HG03103 (cell line): Measurements from ENCODE around the gene HNRNPH1.

Source experiments
- ATAC-seq: cut with Tn5 transposase; IDR thresholded peaks from one replicate; pipeline ENCODE4 v1.9.1; 2021; ENCODE audit warnings: low read depth; ENCODE audit not compliant: unreplicated experiment

HNRNPH1 gene

DNA sequence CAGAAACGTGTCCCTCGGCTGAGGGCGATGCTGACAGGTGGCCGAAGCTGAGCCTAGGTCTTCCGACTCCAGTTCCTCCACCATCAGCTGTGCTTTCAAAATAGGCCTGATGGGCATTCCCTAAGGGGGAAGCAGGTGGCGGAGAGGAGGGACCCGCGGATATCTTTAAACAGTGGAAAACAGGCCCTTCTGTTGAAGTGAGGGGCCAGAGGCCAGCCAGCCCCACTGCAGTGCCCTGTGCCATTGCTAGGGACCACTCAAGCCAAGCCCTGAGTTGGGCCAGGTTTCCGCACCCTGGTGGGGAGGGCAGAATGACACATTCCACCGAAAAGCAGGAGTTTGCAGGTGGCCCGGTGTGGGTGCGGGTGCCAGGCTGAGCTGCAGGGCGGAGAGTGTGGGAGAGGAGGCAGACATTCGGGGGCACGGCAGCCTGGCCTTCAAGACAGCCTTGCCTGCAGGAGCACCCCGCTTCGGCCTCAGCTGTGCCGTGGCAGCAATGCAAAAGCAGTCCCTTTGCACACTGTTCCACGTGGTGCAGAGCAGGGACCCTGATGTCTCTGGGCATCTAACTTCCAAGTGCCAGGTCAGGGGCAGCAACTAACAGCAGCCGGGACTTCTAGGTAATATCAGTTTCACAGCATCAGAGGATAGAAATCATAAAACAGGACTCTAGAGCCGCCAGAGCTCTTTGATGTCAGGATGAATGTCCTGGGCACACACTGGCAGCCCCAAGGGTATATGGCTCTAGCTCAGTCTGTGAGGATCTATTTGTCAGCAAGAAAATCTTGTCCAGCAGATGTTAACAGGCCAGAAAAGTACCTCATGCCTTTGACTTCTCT is 17.2 kb downstream of the HNRNPH1 start:
- ATAC-seq: no peak

GRCh38 chr5:179605026-179605833 is 18.2 kb downstream of the HNRNPH1 start:
- ATAC-seq: no peak

DNA sequence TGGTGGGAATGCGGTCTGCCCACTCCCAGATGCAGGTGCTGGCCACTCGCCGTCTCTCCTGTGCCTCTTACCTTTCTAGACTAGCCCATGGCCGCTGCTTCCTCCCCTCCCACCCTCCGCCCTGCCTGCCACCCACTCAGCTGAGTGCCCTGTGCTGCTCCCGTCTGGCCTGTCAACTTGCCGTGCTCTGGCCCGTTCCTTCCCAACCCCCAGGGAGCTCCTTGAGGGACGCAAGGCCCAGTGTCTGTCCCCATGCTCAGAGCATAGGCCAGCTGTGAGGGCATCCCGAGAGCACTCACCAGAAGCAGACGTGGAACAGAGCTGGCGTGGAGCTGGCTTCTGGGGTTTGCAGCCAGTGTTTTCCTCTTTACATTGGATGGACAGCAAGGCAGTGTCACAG is 20.2 kb downstream of the HNRNPH1 start:
- no peak for ATAC-seq

DNA sequence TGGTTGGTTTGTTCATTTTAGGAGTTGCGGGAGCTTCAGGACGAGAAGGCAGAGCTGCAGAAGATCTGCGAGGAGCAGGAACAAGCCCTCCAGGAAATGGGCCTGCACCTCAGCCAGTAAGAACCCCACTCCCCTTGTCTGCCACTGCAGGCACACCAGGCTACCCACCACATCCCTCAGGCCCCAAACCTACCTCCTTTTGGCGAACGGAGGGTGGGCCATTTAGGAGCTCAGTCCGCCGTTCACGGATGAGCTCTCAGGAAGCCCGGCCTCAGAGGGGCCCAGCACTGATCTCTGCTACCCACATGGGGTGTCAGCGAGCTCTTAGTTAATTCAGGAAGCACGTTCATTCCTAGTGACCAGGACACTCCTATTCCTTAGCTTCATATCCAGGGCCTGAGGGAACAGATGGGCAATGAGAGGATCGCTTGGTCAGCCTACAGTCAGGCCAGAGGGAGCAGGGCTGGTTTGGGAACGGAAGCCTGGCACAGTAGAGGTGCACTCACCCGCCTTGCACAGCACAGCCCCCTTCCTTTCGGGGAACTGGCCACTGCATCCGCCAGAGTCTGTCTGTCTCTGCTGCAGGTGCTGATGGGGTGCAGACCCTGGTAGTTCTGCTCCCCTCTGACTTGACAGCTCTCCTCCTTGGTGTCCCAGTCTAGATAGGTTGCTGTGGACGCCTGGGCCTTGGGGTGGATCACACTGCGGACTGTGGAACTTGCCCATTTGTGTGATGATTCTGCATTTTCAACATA is 21.4 kb downstream of the HNRNPH1 start:
- no peak for ATAC-seq

GRCh38 chr5:179599973-179600372 is 23.5 kb downstream of the HNRNPH1 start:
- no peak for ATAC-seq

DNA sequence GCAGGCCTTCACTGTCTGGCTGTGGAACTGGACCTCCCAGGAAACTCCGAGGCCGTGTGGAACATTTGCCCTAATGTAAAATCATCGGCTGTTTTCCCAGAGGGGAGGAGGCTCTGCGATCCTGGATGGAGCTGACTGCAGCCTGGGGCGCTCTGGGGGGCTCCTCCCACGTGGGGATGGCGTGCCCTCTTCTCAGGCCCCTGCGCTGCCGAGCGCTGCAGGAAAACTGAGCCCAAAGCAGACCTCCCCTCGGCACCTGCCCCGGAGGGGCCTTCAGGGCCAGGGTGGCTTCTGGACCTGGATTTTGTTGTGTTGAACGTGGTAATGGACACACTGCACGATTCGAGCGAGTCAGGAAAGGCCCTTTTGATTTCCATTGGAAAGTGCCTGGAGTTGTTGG is 23.9 kb downstream of the HNRNPH1 start:
- ATAC-seq: no peak

GRCh38 chr5:179599100-179599499 is 24.4 kb downstream of the HNRNPH1 start:
- ATAC-seq: no peak

- ATAC-seq: no peak
These were observed 27.1 kb downstream of the HNRNPH1 start for GRCh38 chr5:179596421-179596820.

GRCh38 chr5:179595916-179596315 is 27.6 kb downstream of the HNRNPH1 start:
- no peak for ATAC-seq

- no peak for ATAC-seq
These were observed 35.3 kb downstream of the HNRNPH1 start for GRCh38 chr5:179588166-179588565.

- no peak for ATAC-seq
These were observed 37.5 kb downstream of the HNRNPH1 start for GRCh38 chr5:179585941-179586401.

DNA sequence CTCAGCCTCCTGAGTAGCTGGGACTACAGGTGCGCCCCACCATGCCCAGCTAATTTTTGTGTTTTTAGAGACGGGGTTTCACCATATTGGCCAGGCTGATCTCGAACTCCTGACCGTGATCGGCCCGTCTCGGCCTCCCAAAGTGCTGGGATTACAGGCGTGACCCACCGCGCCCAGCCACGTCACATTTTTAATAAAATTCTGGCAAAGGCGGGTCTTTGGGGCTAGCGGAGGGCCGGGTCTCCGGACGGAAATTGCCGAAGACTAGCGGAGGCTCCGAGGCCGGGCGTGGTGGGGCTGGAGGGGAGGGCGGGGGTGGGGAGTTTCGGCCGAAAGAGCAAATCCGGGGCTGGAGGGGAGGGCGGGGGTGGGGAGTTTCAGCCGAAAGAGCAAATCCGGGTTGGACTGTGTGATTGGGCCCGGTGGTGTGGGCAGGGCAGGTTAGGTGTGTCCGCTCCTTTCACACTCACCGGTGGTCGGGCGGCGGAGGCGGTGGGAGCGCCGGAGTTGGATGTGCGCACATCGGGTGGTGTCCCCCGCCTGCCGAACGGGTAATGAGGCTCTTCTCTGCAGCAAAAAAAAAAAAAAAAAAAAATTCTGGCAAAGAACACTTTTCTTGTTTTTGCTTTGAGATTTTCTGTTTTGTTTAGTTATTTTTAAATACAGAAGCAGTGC is 46.0 kb downstream of the HNRNPH1 start:
- ATAC-seq: no peak

DNA sequence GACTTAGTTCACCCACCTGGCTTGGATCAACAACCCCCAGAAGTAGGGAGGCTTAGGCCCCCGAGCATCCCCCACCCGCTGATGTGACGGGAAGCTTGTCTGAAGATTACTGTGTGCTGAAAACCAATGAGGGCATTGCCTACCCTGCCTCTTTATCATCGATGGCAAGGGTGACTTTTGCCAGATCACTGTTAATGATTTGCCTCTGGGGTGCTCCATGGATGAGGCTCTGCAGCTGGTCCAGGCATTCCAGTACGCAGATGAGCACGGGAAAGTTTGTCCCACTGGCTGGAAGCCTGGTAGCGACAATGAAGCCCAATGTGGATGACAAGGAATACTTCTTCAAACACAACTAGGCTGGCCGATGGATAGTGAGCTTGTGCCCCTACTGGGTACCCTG is 51.1 kb downstream of the HNRNPH1 start:
- ATAC-seq: no peak

GRCh38 chr5:179568721-179569120 is 54.8 kb downstream of the HNRNPH1 start:
- no peak for ATAC-seq

DNA sequence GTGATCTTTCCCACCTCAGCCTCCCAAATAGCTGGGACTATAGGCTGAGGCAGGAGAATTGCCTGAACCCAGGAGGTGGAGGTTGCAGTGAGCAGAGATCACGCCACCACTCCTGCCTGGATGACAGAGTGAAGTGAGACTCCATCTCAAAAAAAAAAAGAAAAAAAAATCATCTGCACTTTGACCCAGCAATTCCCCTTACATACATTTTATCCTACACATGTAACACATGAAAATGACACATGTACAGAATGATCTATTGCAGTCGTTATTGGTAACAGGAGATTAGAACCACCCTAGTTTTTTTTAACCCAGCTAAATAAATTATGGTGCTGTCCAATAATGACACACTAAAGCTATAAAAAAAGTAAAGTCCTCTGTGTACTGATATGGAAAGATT is 58.9 kb downstream of the HNRNPH1 start:
- ATAC-seq: no peak
